A549 (cell line): ENCODE data around the gene PLCB4.

ENCODE experiments used
- CHD2 ChIP-seq: fragments of 150-350 bp; IDR thresholded peaks from 2 replicates; pipeline ENCODE4 v1.6.1; 2014; ENCODE audit warnings: low read length; ENCODE audit not compliant: partially characterized antibody
- CTCF ChIP-seq: fragments of >200 bp; sonication (Bioruptor Twin); formaldehyde crosslinking; IDR thresholded peaks from 3 replicates; pipeline ENCODE4 v1.5.1; 2016
- EP300 ChIP-seq, 2 experiments: fragments of >200 bp; sonication (Bioruptor Twin); formaldehyde crosslinking; IDR thresholded peaks; 2 replicates in 1 of 2; 3 replicates in 1 of 2; pipeline ENCODE4 v1.6.1; 2016 to 2017
- MAFK ChIP-seq: fragments of 450-650 bp; IDR thresholded peaks from 2 replicates; pipeline ENCODE4 v1.6.1; 2014; ENCODE audit not compliant: partially characterized antibody
- MAX ChIP-seq: IDR thresholded peaks from 2 replicates; pipeline ENCODE4 v1.6.1; 2012
- POLR2A ChIP-seq: IDR thresholded peaks from 2 replicates; pipeline ENCODE4 v1.6.1; 2012; ENCODE audit warnings: mild to moderate bottlenecking, low read length
- POLR2AphosphoS2 ChIP-seq: conservative IDR thresholded peaks from 2 replicates; pipeline ENCODE4 v1.6.1; 2012; ENCODE audit warnings: low read length, improper control_type of control experiment, inconsistent platforms
- RAD21 ChIP-seq, 2 experiments: fragments of >200 bp in 1 of 2; sonication (Bioruptor Twin) in 1 of 2; formaldehyde crosslinking in 1 of 2; IDR thresholded peaks in 1 of 2; conservative IDR thresholded peaks in 1 of 2; 2 replicates in 1 of 2; 3 replicates in 1 of 2; pipeline ENCODE4 v1.6.1; 2012 to 2018; ENCODE audit warnings: inconsistent platforms in 1 of 2
- REST ChIP-seq: fragments of 200-600 bp; sonication (generic); IDR thresholded peaks from 2 replicates; pipeline ENCODE4 v1.6.1; 2016; ENCODE audit warnings: antibody characterized with exemption, mild to moderate bottlenecking, moderate library complexity
- RNF2 ChIP-seq: fragments of 200-600 bp; sonication (generic); IDR thresholded peaks from 2 replicates; pipeline ENCODE4 v1.6.1; 2016; ENCODE audit warnings: low read depth, mild to moderate bottlenecking, antibody characterized with exemption, moderate library complexity, borderline replicate concordance
- TF ChIP-seq, protein P1 (sequence below): fragments of 450-650 bp; IDR thresholded peaks from 2 replicates; pipeline ENCODE4 v1.6.1; 2014; ENCODE audit warnings: antibody characterized with exemption

DNA sequence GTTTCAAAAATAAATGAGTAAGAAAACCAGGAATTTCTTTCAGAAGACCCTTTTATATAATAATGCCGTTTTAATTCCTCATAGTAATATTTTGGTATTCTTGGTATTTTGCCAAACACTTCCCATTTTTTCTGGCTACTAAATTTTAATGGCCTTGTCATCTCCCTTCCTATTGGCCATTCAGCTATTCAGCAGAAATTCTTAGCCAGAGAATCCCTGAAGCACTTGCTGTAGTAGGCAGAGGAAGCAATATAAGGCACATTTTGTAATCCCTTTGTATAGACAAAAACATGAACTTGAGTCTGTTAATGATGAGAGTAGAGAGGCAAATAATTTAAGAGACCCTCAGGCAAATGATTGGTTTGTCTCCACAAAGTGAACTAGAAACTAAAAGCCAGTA, 327.1 kb downstream of the PLCB4 start:
- TF ChIP-seq, protein P1, sequence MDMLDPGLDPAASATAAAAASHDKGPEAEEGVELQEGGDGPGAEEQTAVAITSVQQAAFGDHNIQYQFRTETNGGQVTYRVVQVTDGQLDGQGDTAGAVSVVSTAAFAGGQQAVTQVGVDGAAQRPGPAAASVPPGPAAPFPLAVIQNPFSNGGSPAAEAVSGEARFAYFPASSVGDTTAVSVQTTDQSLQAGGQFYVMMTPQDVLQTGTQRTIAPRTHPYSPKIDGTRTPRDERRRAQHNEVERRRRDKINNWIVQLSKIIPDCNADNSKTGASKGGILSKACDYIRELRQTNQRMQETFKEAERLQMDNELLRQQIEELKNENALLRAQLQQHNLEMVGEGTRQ = no peak
- no peak for TF ChIP-seq CTCF
- TF ChIP-seq REST = no peak
- no peak for TF ChIP-seq POLR2A
- TF ChIP-seq RNF2 = no peak
- no peak for TF ChIP-seq MAX
- TF ChIP-seq EP300 (IDR thresholded peaks at IDR 0.05) = no peak
- no peak for TF ChIP-seq MAFK
- TF ChIP-seq CHD2 = no peak
- TF ChIP-seq RAD21 (conservative IDR thresholded peaks at IDR 0.05 in 1 of 2, IDR thresholded peaks at IDR 0.05 in 1 of 2) = no peak
- no peak for TF ChIP-seq POLR2AphosphoS2
